ENCODE data around the gene C12orf76. TPM values are rescaled to one million over a fixed set of nuclear protein-coding genes. Genes with fewer than 3 reads are reported as not detected.

The C12orf76 gene
- total and polyA plus RNA-seq, 2 of the 13 experiments (the other 11 are each of a cell fraction or from before 2014, with no cell fraction given), result 15.8 to 38.4 TPM

DNA sequence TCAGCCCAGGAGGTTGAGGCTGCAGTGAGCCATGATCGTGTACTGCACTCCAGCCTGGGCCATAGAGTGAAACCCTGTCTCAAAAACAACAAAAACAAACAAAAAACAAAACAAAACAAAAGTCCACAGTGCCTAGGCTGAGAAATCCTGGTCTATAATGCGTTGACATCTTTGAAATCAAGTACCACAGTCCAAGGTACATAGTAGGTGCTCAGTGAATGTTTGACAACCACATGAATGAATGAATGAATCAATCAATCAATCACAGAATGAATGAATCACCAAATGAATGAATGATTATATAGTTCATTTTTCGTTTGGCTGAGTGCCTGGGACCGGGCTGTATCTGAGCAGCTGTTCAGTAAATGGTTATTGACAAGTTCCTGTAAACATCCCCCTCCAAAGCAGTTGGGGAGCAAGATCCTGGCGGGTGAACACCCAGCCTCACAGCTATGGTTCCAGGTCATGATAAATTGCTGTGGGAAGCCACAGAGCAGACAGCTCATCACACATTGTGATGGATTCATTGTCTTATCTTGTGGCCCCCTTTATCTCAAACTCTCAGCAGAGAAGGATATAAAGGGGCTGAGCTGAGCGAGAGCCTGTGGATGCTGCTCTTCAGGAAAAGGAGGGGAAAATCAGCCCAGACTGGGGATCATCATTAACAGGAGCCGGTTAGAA lies 45.4 kb upstream of the C12orf76 start:
- no TSS peak for BruUV-seq (replicated peaks)
- Histone ChIP-seq H2AFZ (ENCODE audit: low read length) (no peak overlapping the region), H3K79me2 (ENCODE audit: insufficient read depth, low read length) (no peaks in the 10 kb centered on the region), H4K20me1 (ENCODE audit: insufficient read depth, low read length) (no peaks in the 10 kb centered on the region), H3K4me3 (replicated peaks in 1 of 3; ENCODE audit: insufficient read depth in 1 of 3, low read depth in 2 of 3, low read length in 3 of 3) (no peak overlapping the region), H3K36me3 (replicated peaks in 1 of 2; ENCODE audit: control insufficient read depth in 1 of 2, insufficient read depth in 2 of 2, low read length in 2 of 2) (no peaks in the 10 kb centered on the region), H3K9ac (ENCODE audit: insufficient read depth, low read depth, low read length) (no peak overlapping the region), H3K9me3 (ENCODE audit: low read length) (no peaks in the 10 kb centered on the region), H3K27me3 (ENCODE audit: control insufficient read depth in 1 of 2, insufficient read depth in 2 of 2, low read length in 2 of 2) (no peaks in the 10 kb centered on the region), H3K27ac (ENCODE audit: extremely low read length, insufficient read depth, low read length) (no peak overlapping the region), H3K4me2 (ENCODE audit: low read depth, low read length) (peak overlapping the region; percentile 31), H3K4me1 (ENCODE audit: insufficient read depth, low read length) (peaks cover 69% of the 10 kb centered on the region)
- intact Hi-C loops (cut with micrococcal nuclease; ENCODE audit: unreplicated experiment) (no loop called here), in situ Hi-C loops (cut with HindIII; ENCODE audit: extremely low pct_ligation_motif_present, low pct_unique_long_range_greater_than_20kb) (no loop called here)
- WGBS (ENCODE audit: low lambda C conversion rate), result 34% methylated on average over 6 of the region's 7 CpGs
- FAIRE-seq, result no peak
- CTCF ChIA-PET (ENCODE audit: low intra/inter-chr PET ratio, low total read pairs), result no interaction called here
- ATAC-seq, result no peak
- DNase-seq (ENCODE audit: low spot score), result no peak
- POLR2A ChIA-PET, result interaction anchor here (1.6 kb wide), 1 partner anchor 14 kb away, joined by 4 read pairs; no protein-coding TSS in a partner anchor
- no peak for TF ChIP-seq ZFP36L2 (CRISPR knock-in tag; IDR thresholded peaks at IDR 0.05)
- peak; percentile 85 for TF ChIP-seq ZNF24 (IDR thresholded peaks at IDR 0.05)
- 0 out of 2 replicates have a peak, but pooled peaks have one; percentile 43 for TF ChIP-seq ZKSCAN1 (IDR thresholded peaks at IDR 0.05; ENCODE audit: low read length)

DNA sequence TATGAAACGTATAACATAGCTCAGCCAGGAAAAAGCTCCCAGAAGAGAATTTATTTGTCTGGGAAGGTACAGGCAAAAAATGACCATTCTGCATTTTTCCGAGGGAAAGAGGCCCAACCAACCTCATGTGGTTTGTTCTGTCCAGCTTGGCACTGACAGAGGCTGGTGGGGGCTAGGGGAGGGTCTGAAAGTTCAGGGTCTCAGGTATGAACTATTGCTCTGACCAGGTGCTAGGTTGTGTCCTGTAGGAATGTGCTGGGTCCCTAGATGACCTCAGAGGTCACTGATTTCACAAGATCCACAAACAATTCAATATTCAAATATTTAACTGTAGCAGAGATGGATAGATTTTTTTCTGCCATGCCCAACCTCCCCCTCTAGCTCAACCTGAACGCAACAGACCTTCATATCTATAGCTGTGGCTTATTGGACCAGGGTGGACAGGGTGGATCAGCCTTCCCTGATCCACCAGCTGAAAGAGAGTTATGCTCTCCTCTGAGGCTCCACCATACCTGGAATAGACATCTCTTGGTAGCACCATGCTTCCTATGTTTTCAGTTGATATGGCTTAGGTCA lies 42.9 kb upstream of the C12orf76 start:
- POLR2A ChIA-PET, result interaction anchor here (0.6 to 3.8 kb wide), 21 partner anchors 9 to 652 kb away, joined by 3 to 56 read pairs (median 5); partner anchors contain the start of genes ARPC3, ATP2A2 and C12orf76
- WGBS (ENCODE audit: low lambda C conversion rate), result 0% methylated on average over 3 of the region's 3 CpGs
- ATAC-seq, result peak; percentile 94
- Histone ChIP-seq H4K20me1 (ENCODE audit: insufficient read depth, low read length) (no peaks in the 10 kb centered on the region), H2AFZ (ENCODE audit: low read length) (peak overlapping the region; percentile 17), H3K9ac (ENCODE audit: insufficient read depth, low read depth, low read length) (peak overlapping the region; percentile 60), H3K79me2 (ENCODE audit: insufficient read depth, low read length) (no peaks in the 10 kb centered on the region), H3K4me2 (ENCODE audit: low read depth, low read length) (peak overlapping the region; percentile 71), H3K4me1 (ENCODE audit: insufficient read depth, low read length) (peaks cover 71% of the 10 kb centered on the region), H3K4me3 (replicated peaks in 1 of 3; ENCODE audit: insufficient read depth in 1 of 3, low read depth in 2 of 3, low read length in 3 of 3) (peak overlapping the region in 2 of 3 experiments; percentile 19 to 31; a peak in 3 of 6 replicates), H3K27me3 (ENCODE audit: control insufficient read depth in 1 of 2, insufficient read depth in 2 of 2, low read length in 2 of 2) (no peaks in the 10 kb centered on the region), H3K36me3 (replicated peaks in 1 of 2; ENCODE audit: control insufficient read depth in 1 of 2, insufficient read depth in 2 of 2, low read length in 2 of 2) (no peaks in the 10 kb centered on the region), H3K9me3 (ENCODE audit: low read length) (no peaks in the 10 kb centered on the region), H3K27ac (ENCODE audit: extremely low read length, insufficient read depth, low read length) (peak overlapping the region; percentile 92)
- intact Hi-C loops (cut with micrococcal nuclease; ENCODE audit: unreplicated experiment) (loop anchor here (2.0 kb wide), 1 partner anchor 52 kb away; no protein-coding TSS in a partner anchor), in situ Hi-C loops (cut with HindIII; ENCODE audit: extremely low pct_ligation_motif_present, low pct_unique_long_range_greater_than_20kb) (no loop called here)
- CTCF ChIA-PET (ENCODE audit: low intra/inter-chr PET ratio, low total read pairs), result interaction anchor here (1.3 to 1.8 kb wide), 2 partner anchors 9 to 48 kb away, joined by 3 read pairs; no protein-coding TSS in a partner anchor
- peak; percentile 90 for DNase-seq (ENCODE audit: low spot score)
- BruUV-seq (replicated peaks), result no TSS peak
- peak; percentile 74 for FAIRE-seq
- TF ChIP-seq RAD21 (CRISPR knock-in tag; IDR thresholded peaks at IDR 0.05), result no peak
- TF ChIP-seq, protein P1, sequence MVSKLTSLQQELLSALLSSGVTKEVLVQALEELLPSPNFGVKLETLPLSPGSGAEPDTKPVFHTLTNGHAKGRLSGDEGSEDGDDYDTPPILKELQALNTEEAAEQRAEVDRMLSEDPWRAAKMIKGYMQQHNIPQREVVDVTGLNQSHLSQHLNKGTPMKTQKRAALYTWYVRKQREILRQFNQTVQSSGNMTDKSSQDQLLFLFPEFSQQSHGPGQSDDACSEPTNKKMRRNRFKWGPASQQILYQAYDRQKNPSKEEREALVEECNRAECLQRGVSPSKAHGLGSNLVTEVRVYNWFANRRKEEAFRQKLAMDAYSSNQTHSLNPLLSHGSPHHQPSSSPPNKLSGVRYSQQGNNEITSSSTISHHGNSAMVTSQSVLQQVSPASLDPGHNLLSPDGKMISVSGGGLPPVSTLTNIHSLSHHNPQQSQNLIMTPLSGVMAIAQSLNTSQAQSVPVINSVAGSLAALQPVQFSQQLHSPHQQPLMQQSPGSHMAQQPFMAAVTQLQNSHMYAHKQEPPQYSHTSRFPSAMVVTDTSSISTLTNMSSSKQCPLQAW (CRISPR knock-in tag; IDR thresholded peaks at IDR 0.05), result 0 out of 2 replicates have a peak, but pooled peaks have one; percentile 53
- TF ChIP-seq, protein P2, sequence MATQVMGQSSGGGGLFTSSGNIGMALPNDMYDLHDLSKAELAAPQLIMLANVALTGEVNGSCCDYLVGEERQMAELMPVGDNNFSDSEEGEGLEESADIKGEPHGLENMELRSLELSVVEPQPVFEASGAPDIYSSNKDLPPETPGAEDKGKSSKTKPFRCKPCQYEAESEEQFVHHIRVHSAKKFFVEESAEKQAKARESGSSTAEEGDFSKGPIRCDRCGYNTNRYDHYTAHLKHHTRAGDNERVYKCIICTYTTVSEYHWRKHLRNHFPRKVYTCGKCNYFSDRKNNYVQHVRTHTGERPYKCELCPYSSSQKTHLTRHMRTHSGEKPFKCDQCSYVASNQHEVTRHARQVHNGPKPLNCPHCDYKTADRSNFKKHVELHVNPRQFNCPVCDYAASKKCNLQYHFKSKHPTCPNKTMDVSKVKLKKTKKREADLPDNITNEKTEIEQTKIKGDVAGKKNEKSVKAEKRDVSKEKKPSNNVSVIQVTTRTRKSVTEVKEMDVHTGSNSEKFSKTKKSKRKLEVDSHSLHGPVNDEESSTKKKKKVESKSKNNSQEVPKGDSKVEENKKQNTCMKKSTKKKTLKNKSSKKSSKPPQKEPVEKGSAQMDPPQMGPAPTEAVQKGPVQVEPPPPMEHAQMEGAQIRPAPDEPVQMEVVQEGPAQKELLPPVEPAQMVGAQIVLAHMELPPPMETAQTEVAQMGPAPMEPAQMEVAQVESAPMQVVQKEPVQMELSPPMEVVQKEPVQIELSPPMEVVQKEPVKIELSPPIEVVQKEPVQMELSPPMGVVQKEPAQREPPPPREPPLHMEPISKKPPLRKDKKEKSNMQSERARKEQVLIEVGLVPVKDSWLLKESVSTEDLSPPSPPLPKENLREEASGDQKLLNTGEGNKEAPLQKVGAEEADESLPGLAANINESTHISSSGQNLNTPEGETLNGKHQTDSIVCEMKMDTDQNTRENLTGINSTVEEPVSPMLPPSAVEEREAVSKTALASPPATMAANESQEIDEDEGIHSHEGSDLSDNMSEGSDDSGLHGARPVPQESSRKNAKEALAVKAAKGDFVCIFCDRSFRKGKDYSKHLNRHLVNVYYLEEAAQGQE (IDR thresholded peaks at IDR 0.05; ENCODE audit: borderline replicate concordance in 1 of 2, low read depth in 1 of 2, low read length in 2 of 2), result no peak; a peak in 1 of 4 replicates
- TF ChIP-seq, protein P3, sequence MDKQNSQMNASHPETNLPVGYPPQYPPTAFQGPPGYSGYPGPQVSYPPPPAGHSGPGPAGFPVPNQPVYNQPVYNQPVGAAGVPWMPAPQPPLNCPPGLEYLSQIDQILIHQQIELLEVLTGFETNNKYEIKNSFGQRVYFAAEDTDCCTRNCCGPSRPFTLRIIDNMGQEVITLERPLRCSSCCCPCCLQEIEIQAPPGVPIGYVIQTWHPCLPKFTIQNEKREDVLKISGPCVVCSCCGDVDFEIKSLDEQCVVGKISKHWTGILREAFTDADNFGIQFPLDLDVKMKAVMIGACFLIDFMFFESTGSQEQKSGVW (CRISPR knock-in tag; IDR thresholded peaks at IDR 0.05; ENCODE audit: borderline replicate concordance), result no peak
- TF ChIP-seq CCDC6 (CRISPR knock-in tag; IDR thresholded peaks at IDR 0.05), result peak; percentile 80; the same call in 1 of the 2 replicates
- peak; percentile 94 for TF ChIP-seq TBX2 (CRISPR knock-in tag; IDR thresholded peaks at IDR 0.05; ENCODE audit: borderline replicate concordance)
- TF ChIP-seq KDM5A (IDR thresholded peaks at IDR 0.05; ENCODE audit: borderline replicate concordance, low read length), result no peak

Data from HepG2 (cell line).